GM21723 (cell line): ENCODE results near the gene NSMCE4A.
"Not testable (repeated sequence)": the region's sequence is repeated elsewhere in the genome, so short reads cannot be mapped to it uniquely, and the experiment has no call there.

Source experiments
- ATAC-seq: cut with Tn5 transposase; IDR thresholded peaks from one replicate; pipeline ENCODE4 v1.9.1; 2021; ENCODE audit warnings: mild to moderate bottlenecking, moderate library complexity; ENCODE audit not compliant: unreplicated experiment

NSMCE4A gene, protein sequence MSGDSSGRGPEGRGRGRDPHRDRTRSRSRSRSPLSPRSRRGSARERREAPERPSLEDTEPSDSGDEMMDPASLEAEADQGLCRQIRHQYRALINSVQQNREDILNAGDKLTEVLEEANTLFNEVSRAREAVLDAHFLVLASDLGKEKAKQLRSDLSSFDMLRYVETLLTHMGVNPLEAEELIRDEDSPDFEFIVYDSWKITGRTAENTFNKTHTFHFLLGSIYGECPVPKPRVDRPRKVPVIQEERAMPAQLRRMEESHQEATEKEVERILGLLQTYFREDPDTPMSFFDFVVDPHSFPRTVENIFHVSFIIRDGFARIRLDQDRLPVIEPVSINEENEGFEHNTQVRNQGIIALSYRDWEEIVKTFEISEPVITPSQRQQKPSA

DNA sequence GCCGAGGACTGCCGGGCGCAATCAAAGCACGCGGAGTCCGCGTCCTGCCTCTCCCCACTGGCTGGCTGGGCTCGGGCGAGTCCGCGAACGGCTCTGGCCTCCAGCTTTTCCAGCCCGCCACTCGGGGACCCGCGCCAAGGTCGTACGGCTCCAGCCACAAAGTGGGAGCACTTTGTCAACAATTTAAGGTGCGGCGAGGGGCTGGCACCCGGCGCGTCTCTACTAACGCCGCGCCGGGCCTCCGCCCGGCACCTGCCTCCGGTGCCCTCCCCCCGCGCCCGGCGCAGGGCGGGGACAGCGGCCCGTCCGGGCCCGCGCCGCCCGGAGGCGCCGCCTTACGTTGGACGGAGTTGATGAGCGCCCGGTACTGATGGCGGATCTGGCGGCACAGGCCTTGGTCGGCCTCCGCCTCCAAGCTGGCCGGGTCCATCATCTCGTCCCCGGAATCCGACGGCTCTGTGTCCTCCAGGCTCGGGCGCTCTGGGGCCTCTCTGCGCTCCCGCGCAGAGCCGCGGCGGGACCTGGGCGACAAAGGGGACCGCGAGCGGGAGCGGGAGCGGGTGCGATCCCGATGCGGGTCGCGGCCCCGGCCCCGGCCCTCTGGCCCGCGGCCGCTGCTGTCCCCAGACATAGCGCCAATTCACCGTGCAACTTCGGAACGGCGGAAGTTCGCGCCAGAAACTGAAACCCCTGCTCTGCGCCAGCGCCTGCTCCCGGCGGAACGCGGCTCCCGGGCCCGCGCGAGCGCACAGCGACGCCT lies at the start of gene NSMCE4A:
Gene NSMCE4A (minus strand): TSS at position 683 of the 760 bp plus-strand sequence. CDS start 52 bp downstream, at position 631.
- peak; percentile 86 for ATAC-seq

DNA sequence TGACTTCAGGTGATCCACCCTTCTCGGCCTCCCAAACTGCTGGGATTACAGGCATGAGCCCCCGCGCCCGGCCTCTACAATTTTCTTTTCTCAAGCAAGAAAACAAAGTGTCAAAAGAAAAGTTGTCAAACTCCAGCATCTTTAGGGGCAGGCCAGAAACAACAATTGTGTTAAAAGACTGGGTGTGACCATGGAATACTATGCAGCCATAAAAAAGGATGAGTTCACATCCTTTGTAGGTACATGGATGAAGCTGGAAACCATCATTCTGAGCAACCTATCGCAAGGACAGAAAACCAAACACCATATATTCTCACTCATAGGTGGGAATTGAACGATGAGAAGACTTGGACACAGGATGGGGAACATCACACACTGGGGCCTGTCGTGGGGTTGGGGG lies 48.2 kb upstream of the NSMCE4A start:
- ATAC-seq = not testable (repeated sequence)

DNA sequence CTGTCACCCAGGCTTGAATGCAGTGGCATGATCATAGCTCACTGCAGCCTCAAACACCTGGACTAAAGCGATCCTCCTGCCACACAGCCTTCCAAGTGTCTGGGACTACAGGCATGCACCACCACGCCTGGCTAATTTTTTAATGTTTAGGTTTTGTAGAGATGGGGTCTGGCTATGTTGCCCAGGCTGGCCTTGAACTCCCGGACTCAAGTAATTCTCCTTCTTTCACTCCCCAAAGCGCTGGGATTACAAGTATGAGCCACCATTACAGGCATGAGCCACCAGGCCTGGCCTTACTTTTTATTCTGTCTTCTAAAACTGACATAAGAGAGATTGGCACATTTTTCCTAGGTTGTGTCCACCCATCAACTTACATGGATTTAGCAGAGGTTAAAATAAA lies 47.3 kb upstream of the NSMCE4A start:
- ATAC-seq = no peak

DNA sequence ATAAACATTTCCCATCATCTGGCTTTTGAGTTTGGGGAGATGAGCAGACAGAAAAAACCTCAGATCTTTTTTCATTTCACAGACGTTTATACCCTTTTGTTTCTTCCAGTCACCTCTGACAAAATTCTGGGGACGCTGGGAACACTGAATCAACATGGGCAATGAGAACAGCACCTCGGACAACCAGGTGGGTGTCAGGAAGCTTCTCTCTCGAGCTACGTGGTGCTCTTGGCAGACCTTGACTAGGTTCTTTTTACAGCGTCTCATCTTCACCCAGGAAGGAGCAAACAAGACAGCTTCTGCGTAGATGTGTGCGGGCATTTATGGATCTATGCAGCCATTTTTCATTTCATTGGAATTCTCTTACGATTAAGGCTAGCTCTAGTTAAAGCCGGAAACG lies 46.8 kb upstream of the NSMCE4A start:
- no peak for ATAC-seq

DNA sequence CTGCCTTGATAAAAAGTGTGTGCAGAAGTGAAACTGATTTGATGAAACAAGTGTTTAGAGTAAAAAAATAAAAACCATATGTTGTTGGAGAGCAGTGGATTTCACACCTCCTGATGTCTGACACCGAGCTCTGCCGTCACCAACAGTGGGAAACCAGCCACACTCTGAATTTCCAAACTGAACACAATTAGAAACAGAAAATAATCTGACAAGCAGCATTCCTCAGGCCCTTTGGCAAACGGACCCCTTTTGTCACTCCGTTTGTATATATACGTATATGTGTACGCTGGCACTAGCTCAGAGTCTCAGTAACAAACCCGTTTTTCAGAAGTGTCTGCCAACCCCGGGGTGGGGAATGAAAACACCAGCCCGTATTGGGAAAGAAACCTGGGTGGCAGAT lies 46.4 kb upstream of the NSMCE4A start:
- no peak for ATAC-seq

DNA sequence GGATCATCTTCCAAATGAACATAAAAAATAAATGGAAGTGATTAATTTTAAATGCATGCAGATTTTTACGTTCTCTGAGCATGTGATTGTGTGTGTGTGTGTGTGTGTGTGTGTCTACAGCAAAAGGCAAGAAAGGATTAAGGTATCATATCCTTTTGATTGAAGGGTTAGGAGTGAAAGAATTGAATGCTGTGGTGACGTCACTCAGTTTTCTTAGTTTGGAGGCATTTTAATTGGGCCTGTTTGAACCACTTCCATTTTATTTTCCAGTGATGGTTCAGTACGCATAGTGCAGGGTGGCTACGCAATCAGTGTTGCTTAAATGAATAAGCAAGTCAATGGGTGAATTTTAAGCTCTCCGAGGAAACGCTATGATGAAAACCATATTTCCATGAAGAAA lies 45.2 kb upstream of the NSMCE4A start:
- no peak for ATAC-seq

DNA sequence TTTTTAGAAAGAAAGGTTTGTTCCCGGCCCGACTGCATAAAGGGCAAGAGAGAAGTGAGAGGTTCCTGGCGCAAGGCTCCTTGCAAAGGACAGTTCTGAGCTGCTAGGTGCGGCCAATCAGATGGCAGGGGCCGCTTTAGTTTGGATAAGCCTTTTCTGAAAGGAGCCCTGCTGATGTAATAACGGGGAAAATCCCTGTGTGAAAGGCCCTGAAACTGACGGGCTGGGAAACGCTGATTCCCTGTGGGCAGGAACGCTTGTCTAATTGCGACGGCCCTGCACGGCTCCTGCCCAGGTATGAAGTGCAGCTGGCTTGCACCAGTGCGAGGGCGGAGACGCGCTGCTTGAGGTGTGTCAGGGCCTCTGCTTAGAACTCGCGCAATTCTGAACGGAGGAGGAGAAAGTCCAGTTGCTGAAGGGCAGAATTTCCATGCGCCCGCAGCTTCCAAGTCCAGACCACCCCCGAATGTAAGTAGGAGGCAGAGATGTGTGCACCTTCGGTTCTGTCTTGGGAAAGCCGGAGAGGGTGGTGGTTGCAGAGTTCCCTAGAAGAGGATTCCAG lies 44.5 kb upstream of the NSMCE4A start:
- ATAC-seq = no peak

DNA sequence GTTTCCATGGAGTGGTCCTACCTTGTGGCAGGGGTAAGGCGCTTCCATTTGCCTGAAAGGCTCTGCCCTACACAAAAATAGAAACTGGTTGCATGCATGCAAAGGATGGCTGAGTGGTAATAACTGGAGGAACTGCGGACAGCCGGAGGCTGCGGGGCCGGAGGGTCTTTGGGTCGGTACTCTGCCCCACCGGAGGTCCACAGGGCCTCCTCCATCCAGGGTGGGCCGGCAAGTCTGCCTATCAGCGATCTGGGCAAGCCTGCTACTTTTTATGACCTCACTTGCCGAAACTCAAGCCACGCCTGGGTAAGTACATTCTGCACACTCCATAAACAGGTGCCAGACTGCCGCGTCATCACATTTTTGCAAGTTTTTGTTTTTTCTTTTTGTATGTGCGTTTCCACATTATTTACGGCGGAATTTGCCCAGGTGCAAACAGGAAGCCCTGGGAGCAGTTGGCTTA lies 44.0 kb upstream of the NSMCE4A start:
- no peak for ATAC-seq

DNA sequence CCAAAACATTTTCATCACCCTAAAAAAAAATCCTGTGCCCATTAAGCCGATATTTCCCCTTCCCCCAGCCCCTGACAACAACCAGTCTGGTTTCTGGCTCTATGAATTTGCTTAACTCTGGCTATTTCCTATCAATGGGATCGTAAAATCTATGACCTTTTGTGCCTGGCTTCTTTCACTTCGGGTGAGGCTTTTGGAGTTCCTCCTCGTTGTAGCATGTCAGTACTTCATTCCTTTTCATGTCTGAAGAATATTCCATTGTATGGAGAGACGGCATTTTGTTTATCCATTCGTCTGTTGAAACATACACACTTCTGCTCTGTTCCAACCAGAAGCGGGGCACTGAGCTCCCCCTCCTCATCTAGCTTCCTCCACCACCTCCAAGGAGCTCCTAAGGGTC lies 43.5 kb upstream of the NSMCE4A start:
- no peak for ATAC-seq

DNA sequence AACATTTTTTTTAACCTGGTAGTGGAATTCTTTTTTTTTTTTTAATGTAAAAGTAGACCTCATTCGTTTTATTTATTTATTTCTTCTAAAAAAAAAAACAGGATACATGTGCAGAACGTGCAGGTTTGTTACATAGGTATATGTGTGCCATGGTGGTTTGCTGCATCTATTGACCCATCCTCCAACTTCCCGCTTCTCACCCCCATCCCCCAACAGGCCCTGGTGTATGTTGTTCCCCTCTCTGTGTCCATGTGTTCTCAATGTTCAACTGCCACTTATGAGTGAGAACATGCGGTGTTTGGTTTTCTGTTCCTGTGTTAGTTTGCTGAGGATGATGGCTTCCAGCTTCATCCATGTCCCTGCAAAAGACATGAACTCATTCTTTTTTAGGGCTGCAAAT lies 42.9 kb upstream of the NSMCE4A start:
- ATAC-seq = not testable (repeated sequence)

DNA sequence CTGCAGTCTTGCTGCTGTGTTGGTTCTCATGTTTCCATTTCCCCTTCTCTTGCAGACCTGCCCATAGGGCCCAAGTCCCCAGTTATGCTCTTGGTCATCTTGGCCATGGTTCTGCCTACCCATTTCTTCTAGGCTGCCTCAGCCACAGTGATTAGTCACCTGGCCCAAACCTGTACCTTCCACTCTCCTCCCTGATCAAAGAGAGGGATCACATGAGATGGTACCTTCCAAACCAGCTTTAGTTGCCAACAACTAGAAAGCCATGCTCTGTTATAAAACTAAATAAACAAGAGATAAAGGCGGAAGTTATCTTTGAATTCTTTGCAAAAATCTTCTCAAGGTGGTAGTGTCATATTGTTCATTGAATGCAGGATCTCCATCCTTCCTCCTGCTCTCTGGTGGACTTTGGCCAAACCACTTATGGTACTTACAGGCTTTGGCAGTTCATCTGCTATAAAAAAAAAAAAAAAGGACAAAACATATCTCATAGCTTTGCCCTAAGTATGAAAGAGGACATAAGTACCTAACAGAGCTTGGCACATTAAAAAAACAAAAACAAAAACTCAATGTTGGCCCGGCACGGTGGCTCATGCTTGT lies 39.7 kb upstream of the NSMCE4A start:
- no peak for ATAC-seq

DNA sequence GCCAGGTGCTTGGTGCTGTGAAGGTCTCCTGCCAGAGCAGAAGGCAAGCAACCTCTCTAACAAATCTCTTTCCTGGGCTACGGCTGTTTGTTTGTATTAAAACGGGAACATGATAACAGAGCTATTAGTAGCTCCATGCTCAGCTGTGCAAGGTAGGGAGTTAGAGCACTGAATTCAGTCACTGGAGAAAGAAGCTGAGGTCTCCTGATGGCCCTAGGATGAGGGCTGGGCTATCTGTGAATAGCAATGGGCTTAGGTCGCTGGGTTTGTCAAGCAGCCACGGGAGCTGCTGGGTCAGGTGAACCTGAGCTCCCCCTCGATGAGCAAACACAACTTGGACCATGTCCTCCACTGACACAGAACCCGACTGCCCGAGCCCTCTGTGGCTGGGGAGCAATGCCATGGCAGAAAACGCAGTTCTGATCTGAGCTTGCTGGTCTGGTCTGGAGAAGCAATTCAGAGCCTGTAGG lies 38.3 kb upstream of the NSMCE4A start:
- no peak for ATAC-seq

DNA sequence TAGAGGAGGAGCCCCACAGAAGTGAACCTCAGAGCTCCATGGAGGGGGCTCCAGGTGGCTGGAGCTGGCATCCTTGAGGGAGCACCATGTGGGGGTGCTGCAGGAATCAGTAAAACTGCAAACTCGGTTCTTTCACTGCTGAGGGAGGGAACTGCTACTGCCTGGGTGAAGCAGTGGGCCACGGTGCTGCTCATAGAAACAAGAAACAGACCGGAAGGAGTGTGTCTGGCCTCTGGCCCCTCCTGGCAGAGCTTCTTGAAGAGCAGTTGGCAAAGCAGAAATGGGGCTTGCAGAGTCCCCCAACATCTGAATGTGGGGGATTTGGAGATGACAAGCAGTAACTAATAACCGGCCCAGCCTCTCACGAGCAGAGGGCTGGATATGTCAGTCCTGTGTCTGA lies 37.7 kb upstream of the NSMCE4A start:
- no peak for ATAC-seq

DNA sequence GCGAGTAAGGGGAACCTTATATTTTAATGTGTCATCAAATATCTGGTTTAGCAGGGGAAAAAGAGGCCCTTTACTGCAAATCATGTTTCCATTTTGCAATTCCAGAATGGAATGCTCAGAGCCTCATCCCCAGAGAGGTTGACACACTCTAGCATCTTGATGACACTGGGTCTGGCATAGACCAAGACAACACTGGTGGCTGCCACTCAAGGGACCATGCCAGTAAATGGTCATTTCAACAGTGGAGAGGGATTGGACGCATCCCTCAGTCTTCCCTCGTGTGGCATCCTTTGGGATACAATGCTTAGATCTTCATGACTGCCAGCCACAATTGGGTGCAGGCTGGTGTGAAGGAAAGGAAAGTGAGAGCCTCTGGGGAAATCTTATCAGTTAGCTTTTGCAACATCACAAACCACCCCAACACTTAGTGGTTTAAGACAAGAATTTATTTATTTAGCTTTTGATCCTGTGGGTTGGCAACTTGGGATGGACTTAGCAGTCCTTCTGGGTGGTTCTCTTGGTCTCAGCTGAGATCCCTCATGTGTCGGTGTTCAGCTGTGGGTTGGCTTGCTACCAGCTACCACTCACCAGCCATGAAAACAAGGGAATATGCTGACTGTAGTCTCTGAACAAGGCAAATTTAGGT lies 35.5 kb upstream of the NSMCE4A start:
- ATAC-seq = no peak

DNA sequence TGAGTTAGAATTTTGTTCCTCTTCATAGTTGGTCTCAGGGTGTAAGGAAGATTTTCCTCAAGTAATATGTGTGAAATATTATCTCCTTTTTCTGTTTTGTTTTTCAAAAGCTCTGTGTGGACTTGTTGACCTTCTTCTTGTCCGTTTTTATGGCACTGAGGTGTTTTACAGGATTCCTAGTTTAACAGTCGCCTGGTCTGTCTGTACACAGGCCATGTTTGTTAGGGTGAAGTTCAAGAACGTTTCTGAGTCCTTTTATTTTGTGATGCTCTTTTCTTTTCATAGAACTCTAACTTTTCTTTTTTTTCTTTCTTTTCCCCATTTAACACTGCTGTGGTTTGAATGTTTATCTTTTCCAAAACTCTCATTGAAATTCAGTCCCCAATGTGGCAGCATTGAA lies 32.4 kb upstream of the NSMCE4A start:
- no peak for ATAC-seq

DNA sequence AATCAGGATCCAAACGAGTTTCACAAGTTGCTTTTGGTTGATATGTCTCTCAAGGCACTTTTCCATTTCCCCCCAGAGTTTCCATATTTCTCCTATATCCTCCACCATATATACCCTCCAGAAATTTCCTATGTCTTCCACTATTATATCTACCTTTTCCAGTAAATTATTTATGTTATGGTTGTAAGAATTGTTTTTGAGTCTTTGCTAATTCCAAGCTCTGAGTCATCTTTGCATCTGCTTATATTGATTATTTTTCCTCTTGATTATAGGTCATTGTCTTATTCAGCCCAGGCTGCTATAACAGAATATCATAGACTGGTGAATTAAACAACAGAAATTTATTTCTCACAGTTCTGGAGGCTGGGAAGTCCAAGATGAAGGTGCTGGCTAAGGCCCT lies 26.7 kb upstream of the NSMCE4A start:
- no peak for ATAC-seq

DNA sequence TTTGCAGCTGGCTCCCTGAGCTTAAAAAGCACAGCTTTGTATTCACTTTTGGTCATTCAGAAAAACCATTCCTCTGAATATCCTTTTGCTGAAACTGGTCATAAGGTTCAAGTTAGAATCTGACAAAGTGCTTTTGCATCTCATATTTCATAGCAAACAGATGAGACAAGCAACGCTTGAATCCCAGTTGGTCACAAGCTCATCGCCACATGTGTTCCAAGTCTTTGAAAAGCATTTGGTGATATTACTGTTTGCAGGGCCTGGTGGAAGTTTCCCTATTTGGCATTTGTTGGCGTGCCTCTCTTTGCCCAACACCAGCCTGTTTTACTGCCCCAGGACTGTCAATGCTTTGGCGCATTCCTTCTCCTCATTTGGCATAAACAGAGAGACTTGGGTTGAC lies 24.3 kb upstream of the NSMCE4A start:
- ATAC-seq = no peak

DNA sequence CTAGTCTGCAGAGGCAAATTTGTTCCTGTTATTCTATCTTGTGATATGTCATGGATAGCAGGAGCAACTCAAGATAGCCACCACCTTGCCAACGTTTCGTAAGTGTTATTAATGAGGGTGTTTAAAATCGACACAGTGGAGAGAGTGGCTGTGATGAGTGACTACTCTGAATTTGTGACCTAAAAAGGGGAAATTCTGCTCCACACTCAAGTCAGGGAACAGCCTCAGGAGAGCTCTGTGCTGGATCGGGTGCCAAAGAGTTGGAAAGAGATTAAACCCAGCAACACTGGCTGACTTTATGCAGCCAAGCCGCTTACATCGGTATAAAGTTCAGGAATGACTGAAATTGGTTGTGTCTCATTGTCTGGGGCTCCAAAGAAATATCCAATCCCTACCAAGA lies 23.4 kb upstream of the NSMCE4A start:
- no peak for ATAC-seq

DNA sequence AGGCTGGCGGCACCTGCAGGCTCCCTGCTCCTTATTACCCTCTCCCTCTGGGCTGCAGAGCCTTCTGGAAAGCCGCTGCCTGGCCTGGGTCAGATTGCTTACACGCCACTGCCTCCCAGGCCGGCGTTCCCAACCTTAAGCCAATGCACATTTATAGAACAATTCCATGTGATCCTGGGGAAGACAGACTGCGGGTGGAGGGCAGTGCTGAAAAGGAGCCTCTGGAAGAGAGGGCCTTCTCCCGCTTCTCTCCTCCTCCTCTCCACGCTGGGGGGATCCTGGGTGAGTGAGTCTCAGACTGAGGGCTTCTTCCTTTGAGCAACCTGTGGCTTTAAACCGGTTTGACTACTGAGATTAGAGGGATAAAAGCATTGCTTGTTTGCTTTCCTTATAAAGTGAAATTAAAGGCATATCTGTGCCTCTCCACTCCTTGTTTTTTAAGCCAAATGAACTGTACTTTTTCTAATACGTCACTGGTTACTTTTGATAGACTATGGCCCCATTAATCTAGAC lies 19.5 kb upstream of the NSMCE4A start:
- no peak for ATAC-seq

DNA sequence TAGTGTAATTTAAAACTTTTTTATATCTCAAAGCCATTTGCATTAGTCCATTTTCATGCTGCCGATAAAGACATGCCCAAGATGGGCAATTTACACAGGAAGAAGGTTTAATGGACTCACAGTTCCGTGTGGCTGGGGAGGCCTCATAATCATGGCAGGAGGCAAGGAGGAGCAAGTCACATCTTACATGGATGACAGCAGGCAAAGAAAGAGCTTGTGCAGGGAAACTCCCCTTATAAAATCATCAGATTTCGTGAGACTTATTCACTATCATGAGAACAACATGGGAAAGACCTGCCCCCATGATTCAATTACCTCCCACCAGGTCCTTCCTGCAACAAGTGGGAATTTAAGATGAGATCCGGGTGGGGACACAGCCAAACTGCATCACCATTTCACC lies 16.7 kb upstream of the NSMCE4A start:
- not testable (repeated sequence) for ATAC-seq
